HepG2 (cell line): Measurements from ENCODE around the gene CYB5B. TPM values are rescaled to one million over a fixed set of nuclear protein-coding genes. Genes with fewer than 3 reads are reported as not detected.

ENCODE experiments used
- CBX5 ChIP-seq: sonication (generic); formaldehyde crosslinking; IDR thresholded peaks from 2 replicates; pipeline ENCODE4 v1.4.0; 2020; ENCODE audit warnings: missing genetic modification reagents, borderline replicate concordance
- CREM ChIP-seq, 2 experiments: sonication (generic) in 1 of 2; formaldehyde crosslinking in 1 of 2; IDR thresholded peaks; 2 replicates each; pipeline versions ENCODE4 v1.4.0 to v1.6.1; 2016 to 2020; ENCODE audit warnings: antibody characterized with exemption in 1 of 2, mild to moderate bottlenecking in 1 of 2, missing genetic modification reagents in 1 of 2
- ELF4 ChIP-seq: sonication (generic); formaldehyde crosslinking; IDR thresholded peaks from 2 replicates; pipeline ENCODE4 v1.5.0; 2020; ENCODE audit warnings: missing genetic modification reagents, mild to moderate bottlenecking, moderate library complexity, borderline replicate concordance
- ESRRA ChIP-seq: sonication (generic); formaldehyde crosslinking; IDR thresholded peaks from 2 replicates; pipeline ENCODE4 v1.5.1; 2020; ENCODE audit warnings: mild to moderate bottlenecking, low read depth, missing genetic modification reagents
- HNF4A ChIP-seq: sonication (generic); formaldehyde crosslinking; IDR thresholded peaks from 2 replicates; pipeline ENCODE4 v1.4.0; 2020; ENCODE audit warnings: missing genetic modification reagents
- MAFF ChIP-seq: IDR thresholded peaks from 2 replicates; pipeline ENCODE4 v1.6.1; 2011; ENCODE audit warnings: low read depth, low read length, improper control_type of control experiment
- MEIS1 ChIP-seq: sonication (generic); formaldehyde crosslinking; IDR thresholded peaks from 2 replicates; pipeline ENCODE4 v1.9.0; 2021; ENCODE audit warnings: mild to moderate bottlenecking, missing genetic modification reagents, moderate library complexity, borderline replicate concordance
- NR2F1 ChIP-seq, 2 experiments: fragments of 450-650 bp in 1 of 2; formaldehyde crosslinking in 1 of 2; IDR thresholded peaks; 2 replicates each; pipeline versions ENCODE4 v1.5.0 to v1.6.1; 2016 to 2020; ENCODE audit warnings: mild to moderate bottlenecking in 1 of 2, missing compliant biosample characterization in 1 of 2, missing genetic modification reagents in 1 of 2, moderate library complexity in 1 of 2
- POLR2AphosphoS2 ChIP-seq: IDR thresholded peaks from 2 replicates; pipeline ENCODE4 v1.6.1; 2011; ENCODE audit warnings: low read depth, low read length, improper control_type of control experiment
- SIX1 ChIP-seq: sonication (generic); formaldehyde crosslinking; IDR thresholded peaks from 2 replicates; pipeline ENCODE4 v1.4.0; 2020; ENCODE audit warnings: missing genetic modification reagents, borderline replicate concordance
- SMAD9 ChIP-seq: sonication (generic); formaldehyde crosslinking; IDR thresholded peaks from 2 replicates; pipeline ENCODE4 v1.5.1; 2020; ENCODE audit warnings: mild to moderate bottlenecking, missing genetic modification reagents
- SRSF9 ChIP-seq: fragments of 200-400 bp; formaldehyde crosslinking; IDR thresholded peaks from 2 replicates; pipeline ENCODE4 v1.6.1; 2018; ENCODE audit warnings: borderline replicate concordance, mild to moderate bottlenecking, low read depth, low read length; ENCODE audit not compliant: insufficient read depth, poor library complexity, severe bottlenecking
- ZKSCAN1 ChIP-seq: fragments of 150-350 bp; IDR thresholded peaks from 2 replicates; pipeline ENCODE4 v1.6.1; 2014; ENCODE audit warnings: low read length
- ZNF207 ChIP-seq: fragments of 450-650 bp; IDR thresholded peaks from 2 replicates; pipeline ENCODE4 v1.6.1; 2016; ENCODE audit warnings: antibody characterized with exemption, borderline replicate concordance
- polyA plus RNA-seq, 8 experiments: library from polyadenylated mRNA; depleted of rRNA in 3 of 8; stranded (reverse) in 7 of 8; unstranded in 1 of 8; fragments of >200 nt; fragmentation: Illumina TruSeq in 4 of 8; extraction: Trizol in 4 of 8; gene quantifications; 2 replicates each; pipeline versions ENCODE4 v1.2.1 to v1.2.3, GENCODE V29; 2011 to 2016; ENCODE audit warnings: low read depth in 4 of 8, missing spikeins in 1 of 8, mixed read lengths in 1 of 8; ENCODE audit not compliant: insufficient read depth in 1 of 8
- total RNA-seq, 5 experiments: library from RNA; depleted of rRNA; stranded (reverse); fragments of >200 nt; fragmentation: Illumina TruSeq; extraction: Trizol; gene quantifications; 2 replicates each; pipeline ENCODE4 v1.2.3, GENCODE V29; 2016; ENCODE audit warnings: low read depth in 1 of 5
- TF ChIP-seq, protein P1 (sequence below): sonication (generic); formaldehyde crosslinking; IDR thresholded peaks from 2 replicates; pipeline ENCODE4 v1.4.0; 2020; ENCODE audit warnings: low read depth, missing genetic modification reagents
- TF ChIP-seq, protein P2 (sequence below): sonication (generic); formaldehyde crosslinking; IDR thresholded peaks from 2 replicates; pipeline ENCODE4 v1.8.0; 2023; ENCODE audit warnings: mild to moderate bottlenecking, missing genetic modification reagents
- TF ChIP-seq, protein P3 (sequence below): IDR thresholded peaks from 2 replicates; pipeline ENCODE4 v1.6.1; 2016; ENCODE audit warnings: missing compliant biosample characterization, missing genetic modification reagents, borderline replicate concordance

CYB5B gene
- total and polyA plus RNA-seq, 2 of the 13 experiments (the other 11 are each of a cell fraction or from before 2014, with no cell fraction given), result 234 to 432 TPM

DNA sequence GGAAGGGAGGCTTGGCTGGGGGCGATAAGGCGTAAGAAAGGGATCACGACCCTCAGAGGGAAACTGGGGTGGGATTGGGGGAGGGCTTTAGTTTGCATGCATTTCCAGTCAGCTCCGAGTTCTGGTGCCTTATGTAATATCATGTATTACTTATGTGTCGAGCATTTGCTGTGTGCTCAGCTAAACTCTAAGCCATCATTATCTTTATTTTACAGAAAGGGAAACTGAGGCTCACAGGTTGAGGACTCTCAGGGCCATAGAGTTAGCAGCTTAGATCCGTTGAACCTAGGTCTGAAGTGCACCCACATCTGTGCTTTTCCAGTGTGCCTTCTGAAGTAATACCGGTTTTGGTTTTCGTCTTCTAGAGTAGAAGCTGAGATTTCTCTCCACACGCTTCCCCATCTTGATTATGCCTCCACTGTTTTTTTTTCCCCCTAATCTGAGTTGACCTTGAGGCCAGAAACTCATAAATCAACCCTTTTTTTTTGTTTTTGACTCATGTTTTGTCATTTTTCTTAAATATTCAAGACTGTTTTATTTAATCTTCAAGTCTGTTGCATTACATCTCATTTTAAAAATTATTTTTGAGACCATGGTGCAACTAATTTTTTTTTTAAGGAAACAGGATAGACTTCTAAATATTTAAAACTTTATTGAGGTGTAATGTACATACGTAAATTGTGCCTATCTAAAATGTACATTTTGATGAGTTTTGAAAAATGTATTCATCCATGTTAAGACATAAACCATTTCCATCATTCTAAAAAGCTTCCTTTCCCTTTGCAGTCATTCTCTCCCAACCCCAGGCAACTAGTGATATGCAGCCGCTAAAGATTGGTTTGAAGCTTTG is 741 bp downstream of the CYB5B start (continued):
- TF ChIP-seq, protein P1, sequence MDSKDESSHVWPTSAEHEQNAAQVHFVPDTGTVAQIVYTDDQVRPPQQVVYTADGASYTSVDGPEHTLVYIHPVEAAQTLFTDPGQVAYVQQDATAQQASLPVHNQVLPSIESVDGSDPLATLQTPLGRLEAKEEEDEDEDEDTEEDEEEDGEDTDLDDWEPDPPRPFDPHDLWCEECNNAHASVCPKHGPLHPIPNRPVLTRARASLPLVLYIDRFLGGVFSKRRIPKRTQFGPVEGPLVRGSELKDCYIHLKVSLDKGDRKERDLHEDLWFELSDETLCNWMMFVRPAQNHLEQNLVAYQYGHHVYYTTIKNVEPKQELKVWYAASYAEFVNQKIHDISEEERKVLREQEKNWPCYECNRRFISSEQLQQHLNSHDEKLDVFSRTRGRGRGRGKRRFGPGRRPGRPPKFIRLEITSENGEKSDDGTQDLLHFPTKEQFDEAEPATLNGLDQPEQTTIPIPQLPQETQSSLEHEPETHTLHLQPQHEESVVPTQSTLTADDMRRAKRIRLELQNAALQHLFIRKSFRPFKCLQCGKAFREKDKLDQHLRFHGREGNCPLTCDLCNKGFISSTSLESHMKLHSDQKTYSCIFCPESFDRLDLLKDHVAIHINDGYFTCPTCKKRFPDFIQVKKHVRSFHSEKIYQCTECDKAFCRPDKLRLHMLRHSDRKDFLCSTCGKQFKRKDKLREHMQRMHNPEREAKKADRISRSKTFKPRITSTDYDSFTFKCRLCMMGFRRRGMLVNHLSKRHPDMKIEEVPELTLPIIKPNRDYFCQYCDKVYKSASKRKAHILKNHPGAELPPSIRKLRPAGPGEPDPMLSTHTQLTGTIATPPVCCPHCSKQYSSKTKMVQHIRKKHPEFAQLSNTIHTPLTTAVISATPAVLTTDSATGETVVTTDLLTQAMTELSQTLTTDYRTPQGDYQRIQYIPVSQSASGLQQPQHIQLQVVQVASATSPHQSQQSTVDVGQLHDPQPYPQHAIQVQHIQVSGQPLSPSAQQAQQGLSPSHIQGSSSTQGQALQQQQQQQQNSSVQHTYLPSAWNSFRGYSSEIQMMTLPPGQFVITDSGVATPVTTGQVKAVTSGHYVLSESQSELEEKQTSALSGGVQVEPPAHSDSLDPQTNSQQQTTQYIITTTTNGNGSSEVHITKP (CRISPR knock-in tag), result no peak
- no peak for TF ChIP-seq MAFF
- no peak for TF ChIP-seq CREM (IDR thresholded peaks at IDR 0.05)
- no peak for TF ChIP-seq CREM (CRISPR knock-in tag; IDR thresholded peaks at IDR 0.05)
- TF ChIP-seq ZKSCAN1, result no peak
- 0 out of 2 replicates have a peak, but pooled peaks have one; percentile 8 for TF ChIP-seq MEIS1 (CRISPR knock-in tag)
- TF ChIP-seq HNF4A (CRISPR knock-in tag), result no peak
- TF ChIP-seq POLR2AphosphoS2, result no peak
- TF ChIP-seq SRSF9, result no peak
- TF ChIP-seq, protein P2, sequence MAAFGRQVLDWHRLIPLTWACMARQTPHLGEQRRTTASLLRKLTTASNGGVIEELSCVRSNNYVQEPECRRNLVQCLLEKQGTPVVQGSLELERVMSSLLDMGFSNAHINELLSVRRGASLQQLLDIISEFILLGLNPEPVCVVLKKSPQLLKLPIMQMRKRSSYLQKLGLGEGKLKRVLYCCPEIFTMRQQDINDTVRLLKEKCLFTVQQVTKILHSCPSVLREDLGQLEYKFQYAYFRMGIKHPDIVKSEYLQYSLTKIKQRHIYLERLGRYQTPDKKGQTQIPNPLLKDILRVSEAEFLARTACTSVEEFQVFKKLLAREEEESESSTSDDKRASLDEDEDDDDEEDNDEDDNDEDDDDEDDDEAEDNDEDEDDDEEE, result peak; percentile 67; the same call in 1 of the 2 replicates
- TF ChIP-seq SIX1 (CRISPR knock-in tag), result no peak
- TF ChIP-seq NR2F1 (CRISPR knock-in tag; IDR thresholded peaks at IDR 0.05), result no peak
- no peak for TF ChIP-seq CBX5 (CRISPR knock-in tag)
- no peak for TF ChIP-seq ZNF207
- TF ChIP-seq, protein P3, sequence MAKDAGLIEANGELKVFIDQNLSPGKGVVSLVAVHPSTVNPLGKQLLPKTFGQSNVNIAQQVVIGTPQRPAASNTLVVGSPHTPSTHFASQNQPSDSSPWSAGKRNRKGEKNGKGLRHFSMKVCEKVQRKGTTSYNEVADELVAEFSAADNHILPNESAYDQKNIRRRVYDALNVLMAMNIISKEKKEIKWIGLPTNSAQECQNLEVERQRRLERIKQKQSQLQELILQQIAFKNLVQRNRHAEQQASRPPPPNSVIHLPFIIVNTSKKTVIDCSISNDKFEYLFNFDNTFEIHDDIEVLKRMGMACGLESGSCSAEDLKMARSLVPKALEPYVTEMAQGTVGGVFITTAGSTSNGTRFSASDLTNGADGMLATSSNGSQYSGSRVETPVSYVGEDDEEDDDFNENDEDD (CRISPR knock-in tag), result no peak
- TF ChIP-seq ESRRA (CRISPR knock-in tag), result 0 out of 2 replicates have a peak, but pooled peaks have one; percentile 49
- TF ChIP-seq SMAD9, result 0 out of 2 replicates have a peak, but pooled peaks have one; percentile 16
- no peak for TF ChIP-seq ELF4 (CRISPR knock-in tag)
